Measurements from ENCODE around the gene TXNDC16. TPM values are rescaled to one million over a fixed set of nuclear protein-coding genes. Genes with fewer than 3 reads are reported as not detected.

TXNDC16 gene
- total RNA-seq, 2 experiments from 2014 or later = 10.1 to 13.2 TPM

- peaks cover 2% of the 10 kb centered on the region for H3K9me3 Mint-ChIP-seq
- peaks cover 34% of the 10 kb centered on the region for H3K4me1 Mint-ChIP-seq
- no peak overlapping the region for H3K27ac Mint-ChIP-seq
- H3K36me3 Mint-ChIP-seq = peaks cover 25% of the 10 kb centered on the region
- ATAC-seq (ENCODE audit: low read depth) (no peak), DNase-seq (no peak)
- H3K27me3 Mint-ChIP-seq = no peaks in the 10 kb centered on the region
- no peak overlapping the region for H3K4me3 Mint-ChIP-seq
- POLR2A ChIA-PET = interaction anchor here (1.6 kb wide), 1 partner anchor 16 kb away, joined by 6 read pairs; no protein-coding TSS in a partner anchor
These were observed 135.2 kb downstream of the TXNDC16 start for GRCh38 chr14:52417139-52417538.

- Mint-ChIP-seq H3K4me1 (peaks cover 32% of the 10 kb centered on the region), H3K27ac (peak overlapping the region; percentile 89), H3K36me3 (peaks cover 19% of the 10 kb centered on the region), H3K4me3 (peak overlapping the region; percentile 77), H3K9me3 (no peaks in the 10 kb centered on the region), H3K27me3 (no peaks in the 10 kb centered on the region)
- POLR2A ChIA-PET = interaction anchor here (0.7 to 1.9 kb wide), 5 partner anchors 12 to 124 kb away, joined by 3 to 10 read pairs (median 6); partner anchors contain the start of gene PTGER2
- ATAC-seq (ENCODE audit: low read depth) (peak; percentile 67), DNase-seq (no peak)
These were observed 138.4 kb downstream of the TXNDC16 start for GRCh38 chr14:52413729-52414408.

GRCh38 chr14:52412426-52412825, 139.9 kb downstream of the TXNDC16 start:
- no peak overlapping the region for H3K27ac Mint-ChIP-seq
- ATAC-seq (ENCODE audit: low read depth) = no peak
- H3K9me3 Mint-ChIP-seq = no peaks in the 10 kb centered on the region

GRCh38 chr14:52405314-52405713, 147.0 kb downstream of the TXNDC16 start:
- H3K36me3 Mint-ChIP-seq = peaks cover 19% of the 10 kb centered on the region
- DNase-seq (no peak), ATAC-seq (ENCODE audit: low read depth) (no peak)
- peaks cover 8% of the 10 kb centered on the region for H3K9me3 Mint-ChIP-seq
- no peaks in the 10 kb centered on the region for H3K27me3 Mint-ChIP-seq
- POLR2A ChIA-PET = interaction anchor here (0.7 to 9.1 kb wide), 5 partner anchors 53 to 147 kb away, joined by 3 to 129 read pairs (median 3); partner anchors contain the start of genes GPR137C, PTGER2 and TXNDC16
- no peak overlapping the region for H3K4me3 Mint-ChIP-seq
- H3K27ac Mint-ChIP-seq = peak overlapping the region; percentile 88
- peaks cover 66% of the 10 kb centered on the region for H3K4me1 Mint-ChIP-seq

More at GRCh38 chr14:52412426-52412825, 139.9 kb downstream of the TXNDC16 start:
- Mint-ChIP-seq H3K4me3 (no peak overlapping the region), H3K36me3 (peaks cover 11% of the 10 kb centered on the region), H3K4me1 (peaks cover 33% of the 10 kb centered on the region), H3K27me3 (no peaks in the 10 kb centered on the region)
- POLR2A ChIA-PET = interaction anchor here (0.8 to 1.7 kb wide), 3 partner anchors 11 to 102 kb away, joined by 3 to 8 read pairs (median 7); partner anchors contain the start of gene PTGER2
- DNase-seq = no peak

GRCh38 chr14:52402812-52403526, 149.3 kb downstream of the TXNDC16 start:
- Mint-ChIP-seq H3K4me3 (peak overlapping the region; percentile 37), H3K27ac (peak overlapping the region; percentile 79), H3K36me3 (peaks cover 28% of the 10 kb centered on the region), H3K9me3 (peaks cover 14% of the 10 kb centered on the region), H3K4me1 (peaks cover 69% of the 10 kb centered on the region), H3K27me3 (no peaks in the 10 kb centered on the region)
- ATAC-seq (ENCODE audit: low read depth) = peak; percentile 54
- POLR2A ChIA-PET = interaction anchor here (2.3 to 9.1 kb wide), 4 partner anchors 12 to 86 kb away, joined by 6 to 129 read pairs (median 24); partner anchors contain the start of gene PTGER2
- no peak for DNase-seq

- POLR2A ChIA-PET = interaction anchor here (0.7 to 9.1 kb wide), 9 partner anchors 9 to 541 kb away, joined by 3 to 129 read pairs (median 6); partner anchors contain the start of gene PTGER2
- peak overlapping the region; percentile 37 for H3K4me3 Mint-ChIP-seq
- DNase-seq = no peak
- ATAC-seq (ENCODE audit: low read depth) = peak; percentile 74
- H3K9me3 Mint-ChIP-seq = peaks cover 25% of the 10 kb centered on the region
- H3K4me1 Mint-ChIP-seq = peaks cover 69% of the 10 kb centered on the region
- no peaks in the 10 kb centered on the region for H3K27me3 Mint-ChIP-seq
- H3K27ac Mint-ChIP-seq = peak overlapping the region; percentile 79
- peaks cover 41% of the 10 kb centered on the region for H3K36me3 Mint-ChIP-seq
These were observed 151.5 kb downstream of the TXNDC16 start for GRCh38 chr14:52400846-52401245.

- Mint-ChIP-seq H3K4me3 (peak overlapping the region; percentile 37), H3K36me3 (peaks cover 40% of the 10 kb centered on the region), H3K4me1 (peaks cover 65% of the 10 kb centered on the region), H3K9me3 (peaks cover 28% of the 10 kb centered on the region), H3K27me3 (no peaks in the 10 kb centered on the region), H3K27ac (peak overlapping the region; percentile 79)
- DNase-seq (no peak), ATAC-seq (ENCODE audit: low read depth) (peak; percentile 20)
- POLR2A ChIA-PET = interaction anchor here (1.5 to 9.1 kb wide), 6 partner anchors 10 to 83 kb away, joined by 4 to 129 read pairs (median 10); partner anchors contain the start of gene PTGER2
These were observed 152.2 kb downstream of the TXNDC16 start for GRCh38 chr14:52399921-52400595.

- ATAC-seq (ENCODE audit: low read depth) (no peak), DNase-seq (no peak)
- no peak overlapping the region for H3K27ac Mint-ChIP-seq
- peaks cover 24% of the 10 kb centered on the region for H3K9me3 Mint-ChIP-seq
- H3K4me1 Mint-ChIP-seq = peaks cover 59% of the 10 kb centered on the region
- H3K27me3 Mint-ChIP-seq = no peaks in the 10 kb centered on the region
- H3K36me3 Mint-ChIP-seq = peaks cover 34% of the 10 kb centered on the region
- POLR2A ChIA-PET = interaction anchor here (1.6 kb wide), 1 partner anchor 48 kb away, joined by 5 read pairs; no protein-coding TSS in a partner anchor
- H3K4me3 Mint-ChIP-seq = no peak overlapping the region
These were observed 153.2 kb downstream of the TXNDC16 start for GRCh38 chr14:52399104-52399503.

GRCh38 chr14:52397844-52398243, 154.5 kb downstream of the TXNDC16 start:
- peaks cover 32% of the 10 kb centered on the region for H3K36me3 Mint-ChIP-seq
- no peak for ATAC-seq (ENCODE audit: low read depth)
- DNase-seq = no peak

GRCh38 chr14:52395728-52396127, 156.6 kb downstream of the TXNDC16 start:
- peaks cover 29% of the 10 kb centered on the region for H3K4me1 Mint-ChIP-seq
- H3K9me3 Mint-ChIP-seq = peaks cover 24% of the 10 kb centered on the region
- POLR2A ChIA-PET = no interaction called here
- peak overlapping the region; percentile 11 for H3K4me3 Mint-ChIP-seq
- no peak overlapping the region for H3K27ac Mint-ChIP-seq
- H3K36me3 Mint-ChIP-seq = peaks cover 34% of the 10 kb centered on the region
- ATAC-seq (ENCODE audit: low read depth) (no peak), DNase-seq (no peak)
- no peaks in the 10 kb centered on the region for H3K27me3 Mint-ChIP-seq

More at GRCh38 chr14:52397844-52398243, 154.5 kb downstream of the TXNDC16 start:
- peaks cover 24% of the 10 kb centered on the region for H3K9me3 Mint-ChIP-seq
- no peak overlapping the region for H3K4me3 Mint-ChIP-seq
- POLR2A ChIA-PET = interaction anchor here (1.6 kb wide), 2 partner anchors 46 to 80 kb away, joined by 3 to 5 read pairs; no protein-coding TSS in a partner anchor
- H3K4me1 Mint-ChIP-seq = peaks cover 50% of the 10 kb centered on the region
- H3K27ac Mint-ChIP-seq = no peak overlapping the region
- no peaks in the 10 kb centered on the region for H3K27me3 Mint-ChIP-seq

GRCh38 chr14:52391881-52392615, 160.3 kb downstream of the TXNDC16 start:
- H3K36me3 Mint-ChIP-seq = peaks cover 24% of the 10 kb centered on the region
- H3K4me3 Mint-ChIP-seq = no peak overlapping the region
- ATAC-seq (ENCODE audit: low read depth) (no peak), DNase-seq (no peak)
- no peaks in the 10 kb centered on the region for H3K27me3 Mint-ChIP-seq
- H3K4me1 Mint-ChIP-seq = peaks cover 16% of the 10 kb centered on the region
- H3K27ac Mint-ChIP-seq = no peak overlapping the region
- H3K9me3 Mint-ChIP-seq = peaks cover 20% of the 10 kb centered on the region
- POLR2A ChIA-PET = no interaction called here

Measured in activated naive CD8-positive, alpha-beta T cell treated with anti-CD3 and anti-CD28 coated beads, Interleukin-2, amount 10 ng/mL, durations not matched to agents 7 days and 5 days (primary cell).